Endothelial cell of umbilical vein (primary cell): ENCODE data around the gene MT1H. TPM values are rescaled to one million over a fixed set of nuclear protein-coding genes. Genes with fewer than 3 reads are reported as not detected.

Source experiments
- BruUV-seq: library from RNA; stranded (reverse); fragments of 400-500 nt; replicated peaks from 2 replicates; lab custom pipeline; 2021; lab: Mats Ljungman, UMichigan
- CTCF ChIA-PET: fragments of 300-600, 350-600 bp; sonication (Branson Sonifier 250); formaldehyde crosslinking; loops from one replicate; lab custom pipeline; 2021; ENCODE audit warnings: antibody characterized with exemption, inconsistent platforms; lab: Charles Lee
- POLR2A ChIA-PET: fragments of 300-600, 350-600 bp; sonication (Branson Sonifier 250); formaldehyde crosslinking; loops from one replicate; lab custom pipeline; 2021; ENCODE audit warnings: antibody characterized with exemption, inconsistent platforms; lab: Charles Lee
- DNase-seq: peaks from one replicate; pipeline ENCODE4 v3.0.0-alpha.2; 2011; ENCODE audit warnings: low read depth, low spot score
- FAIRE-seq: peaks from 2 replicates; lab custom pipeline; 2011; peaks lifted over from hg19 to GRCh38; lab: Jason Lieb, UNC
- H2AFZ ChIP-seq: 2 replicates; pipeline ENCODE4 v1.6.0; 2012; ENCODE audit warnings: low read depth, low read length, control low read depth, inconsistent platforms
- H3K27ac ChIP-seq: 2 replicates; pipeline ENCODE4 v1.5.1; 2011; ENCODE audit warnings: low read depth, mild to moderate bottlenecking, control low read depth, low read length, moderate library complexity; ENCODE audit not compliant: insufficient read depth
- H3K27me3 ChIP-seq, 2 experiments: 2 replicates each; pipeline versions ENCODE4 v1.6.0 to v1.6.1; 2011; ENCODE audit warnings: low read length in 2 of 2, mixed read lengths in 1 of 2; ENCODE audit not compliant: control insufficient read depth in 2 of 2, insufficient read depth in 2 of 2
- H3K36me3 ChIP-seq, 2 experiments: 2 replicates in 1 of 2; 3 replicates in 1 of 2; pipeline ENCODE4 v1.5.1; 2011; ENCODE audit warnings: low read length in 2 of 2, mild to moderate bottlenecking in 1 of 2, moderate library complexity in 1 of 2; ENCODE audit not compliant: control insufficient read depth in 2 of 2, insufficient read depth in 2 of 2; ENCODE audit errors: extremely low read depth in 1 of 2
- H3K4me1 ChIP-seq: 3 replicates; pipeline ENCODE4 v1.5.1; 2011; ENCODE audit warnings: mild to moderate bottlenecking, low read length; ENCODE audit not compliant: control insufficient read depth, insufficient read depth; ENCODE audit errors: extremely low read depth
- H3K4me2 ChIP-seq: 2 replicates; pipeline ENCODE4 v1.6.1; 2011; ENCODE audit warnings: low read length, control low read depth, mixed read lengths; ENCODE audit not compliant: insufficient read depth
- H3K4me3 ChIP-seq, 3 experiments: fragments of 200-600 bp in 1 of 3; sonication (generic), shearing (Covaris generic) in 1 of 3; replicated peaks in 1 of 3; 2 replicates each; pipeline ENCODE4 v1.5.1; 2011 to 2016; ENCODE audit warnings: control low read depth in 3 of 3, low read length in 3 of 3, mild to moderate bottlenecking in 2 of 3, inconsistent platforms in 1 of 3, low read depth in 1 of 3, moderate library complexity in 1 of 3; ENCODE audit not compliant: insufficient read depth in 1 of 3
- H3K79me2 ChIP-seq: 2 replicates; pipeline ENCODE4 v1.6.0; 2012; ENCODE audit warnings: low read length, inconsistent platforms; ENCODE audit not compliant: control insufficient read depth, insufficient read depth
- H3K9ac ChIP-seq: replicated peaks from 2 replicates; pipeline ENCODE3; 2011; ENCODE audit warnings: low read length, control low read depth; ENCODE audit not compliant: insufficient read depth; ENCODE audit errors: extremely low read depth
- H3K9me1 ChIP-seq: replicated peaks from 3 replicates; pipeline ENCODE4 v1.6.0; 2011; ENCODE audit warnings: mild to moderate bottlenecking, low read length; ENCODE audit not compliant: control insufficient read depth, insufficient read depth; ENCODE audit errors: extremely low read depth
- H3K9me3 ChIP-seq: replicated peaks from 2 replicates; pipeline ENCODE4 v1.5.1; 2012; ENCODE audit warnings: low read length, inconsistent platforms; ENCODE audit not compliant: control insufficient read depth, insufficient read depth
- H4K20me1 ChIP-seq: replicated peaks from 2 replicates; pipeline ENCODE3; 2011; ENCODE audit warnings: mild to moderate bottlenecking, low read length; ENCODE audit not compliant: control insufficient read depth, insufficient read depth; ENCODE audit errors: extremely low read depth
- EZH2 ChIP-seq: IDR thresholded peaks from 2 replicates; pipeline ENCODE4 v1.6.1; 2012; ENCODE audit warnings: borderline replicate concordance, low read depth, mild to moderate bottlenecking, moderate library complexity, low read length, inconsistent platforms; ENCODE audit not compliant: severe bottlenecking
- FOS ChIP-seq: IDR thresholded peaks from 2 replicates; pipeline ENCODE4 v1.6.1; 2011; ENCODE audit warnings: mild to moderate bottlenecking, low read length, moderate library complexity, borderline replicate concordance; ENCODE audit not compliant: insufficient read depth
- GATA2 ChIP-seq: IDR thresholded peaks from 2 replicates; pipeline ENCODE4 v1.7.0; 2011; ENCODE audit warnings: low read depth, mild to moderate bottlenecking, moderate library complexity, mixed read lengths, low read length; ENCODE audit not compliant: insufficient read length, insufficient read depth
- JUN ChIP-seq: IDR thresholded peaks from 2 replicates; pipeline ENCODE4 v1.6.1; 2011; ENCODE audit warnings: borderline replicate concordance, low read depth; ENCODE audit not compliant: insufficient read length, insufficient read depth
- MAX ChIP-seq: IDR thresholded peaks from 2 replicates; pipeline ENCODE4 v1.6.1; 2011; ENCODE audit not compliant: insufficient read depth, insufficient read length
- MYC ChIP-seq: IDR thresholded peaks from one replicate; pipeline ENCODE4 v1.6.1; 2011; ENCODE audit warnings: mild to moderate bottlenecking, low read depth, low read length
- POLR2A ChIP-seq: IDR thresholded peaks from 2 replicates; pipeline ENCODE4 v1.6.1; 2012; ENCODE audit warnings: low read depth, mild to moderate bottlenecking, control low read depth, low read length
- POLR2AphosphoS5 ChIP-seq: IDR thresholded peaks from 2 replicates; pipeline ENCODE4 v1.6.1; 2012; ENCODE audit warnings: low read depth, mild to moderate bottlenecking, control low read depth, low read length, moderate library complexity; ENCODE audit not compliant: insufficient read depth
- dilution Hi-C: fragments of 300-500 bp; cut with MboI; formaldehyde crosslinking; loops from one replicate; pipeline ENCODE4 v1.15.0; 2019; ENCODE audit warnings: low sequenced_read_pairs; ENCODE audit not compliant: extremely low pct_ligation_motif_present
- intact Hi-C: fragments of 100-400 bp; cut with micrococcal nuclease; formaldehyde crosslinking; loops from one replicate; pipeline ENCODE4 v1.10.0; 2022
- polyA plus RNA-seq, 4 experiments: library from polyadenylated mRNA; depleted of rRNA in 3 of 4; stranded (reverse) in 3 of 4; unstranded in 1 of 4; fragments of >200 nt; gene quantifications; 2 replicates each; pipeline versions ENCODE4 v1.2.1 to v1.2.3, GENCODE V29; 2011 to 2012; ENCODE audit warnings: missing spikeins in 1 of 4
- total RNA-seq: library from RNA; stranded (reverse); gene quantifications from 2 replicates; pipeline ENCODE4 v1.2.3, GENCODE V29; 2021
- TF ChIP-seq, protein P1 (sequence below), 2 donors: IDR thresholded peaks; 1 replicate in 1 of 2; 2 replicates in 1 of 2; pipeline ENCODE4 v1.5.1; 2011; ENCODE audit warnings: low read length in 2 of 2, mild to moderate bottlenecking in 2 of 2, moderate library complexity in 2 of 2, control low read depth in 1 of 2, inconsistent platforms in 1 of 2, low read depth in 1 of 2; ENCODE audit not compliant: insufficient read depth in 1 of 2; ENCODE audit errors: extremely low read depth in 1 of 2

MT1H gene
- total and polyA plus RNA-seq, 2 donors (not counting 3 experiments of a cell fraction or from before 2014, with no cell fraction given), result not detected

DNA sequence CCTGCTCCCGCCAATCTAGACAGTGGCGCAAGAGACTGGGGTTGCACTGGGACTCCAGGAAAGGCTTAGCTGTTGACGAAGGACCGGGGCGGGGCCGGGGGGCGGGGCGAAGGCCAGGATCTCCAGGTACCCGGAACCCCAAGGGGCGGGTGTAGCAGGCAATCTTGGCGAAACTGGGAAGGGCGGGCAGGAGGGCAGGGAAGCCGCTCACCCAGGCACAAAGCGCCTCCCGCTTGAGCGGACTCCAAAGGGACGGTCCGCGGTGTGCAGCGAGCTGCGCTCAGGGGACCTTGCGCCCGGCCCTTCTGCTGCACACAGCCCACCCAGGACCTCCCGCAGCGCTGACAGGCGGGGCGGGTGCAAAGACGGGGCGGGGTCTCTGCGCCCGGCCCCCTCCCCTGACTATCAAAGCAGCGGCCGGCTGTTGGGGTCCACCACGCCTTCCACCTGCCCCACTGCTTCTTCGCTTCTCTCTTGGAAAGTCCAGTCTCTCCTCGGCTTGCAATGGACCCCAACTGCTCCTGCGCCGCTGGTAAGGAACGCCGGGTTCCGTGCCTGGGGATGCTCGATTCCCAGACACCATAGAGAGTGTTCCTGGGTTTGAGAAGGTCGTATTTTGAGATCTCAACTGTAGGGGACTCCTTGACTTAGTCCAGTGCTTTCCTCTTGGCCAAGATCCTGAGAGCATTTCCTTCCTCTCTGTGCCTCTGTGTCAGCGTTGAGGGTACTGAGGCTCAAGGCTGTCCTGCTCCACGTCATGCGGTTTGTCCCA, 11.9 kb upstream of the MT1H start, which contains the start of gene MT1F:
TSS of gene MT1F (plus strand) at position 405 of the 772 bp plus-strand sequence. CDS start at position 505, 100 bp downstream.
- peak within 1 kb of the TSS; percentile 26 to 65 (median 36) for H3K4me3 ChIP-seq
- intact Hi-C loops, result loop anchor here (2.0 kb wide), 1 partner anchor 23 kb away; no protein-coding TSS in a partner anchor
- no peak within 1 kb of the TSS for H3K9ac ChIP-seq
- BruUV-seq, result no TSS peak
- ChIA-PET POLR2A (no interaction called here), CTCF (interaction anchor here (1.3 to 1.5 kb wide), 2 partner anchors 12 to 144 kb away, joined by 3 to 6 read pairs; no protein-coding TSS in a partner anchor)
- no peaks in the 10 kb centered on the region for H3K9me1 ChIP-seq
- peak within 1 kb of the TSS; percentile 90 for H2AFZ ChIP-seq
- peak within 1 kb of the TSS; percentile 81 for H3K4me2 ChIP-seq
- DNase-seq (peak; percentile 35), FAIRE-seq (peak; percentile 88)
- peaks cover 10% of the 10 kb centered on the region for H3K4me1 ChIP-seq
- no peak for TF ChIP-seq MAX
- no peak for TF ChIP-seq EZH2
- no peak for TF ChIP-seq FOS
- TF ChIP-seq GATA2, result no peak
- TF ChIP-seq MYC, result no peak
- TF ChIP-seq POLR2AphosphoS5, result no peak
- TF ChIP-seq JUN, result no peak
- TF ChIP-seq POLR2A, result no peak
- TF ChIP-seq, protein P1, sequence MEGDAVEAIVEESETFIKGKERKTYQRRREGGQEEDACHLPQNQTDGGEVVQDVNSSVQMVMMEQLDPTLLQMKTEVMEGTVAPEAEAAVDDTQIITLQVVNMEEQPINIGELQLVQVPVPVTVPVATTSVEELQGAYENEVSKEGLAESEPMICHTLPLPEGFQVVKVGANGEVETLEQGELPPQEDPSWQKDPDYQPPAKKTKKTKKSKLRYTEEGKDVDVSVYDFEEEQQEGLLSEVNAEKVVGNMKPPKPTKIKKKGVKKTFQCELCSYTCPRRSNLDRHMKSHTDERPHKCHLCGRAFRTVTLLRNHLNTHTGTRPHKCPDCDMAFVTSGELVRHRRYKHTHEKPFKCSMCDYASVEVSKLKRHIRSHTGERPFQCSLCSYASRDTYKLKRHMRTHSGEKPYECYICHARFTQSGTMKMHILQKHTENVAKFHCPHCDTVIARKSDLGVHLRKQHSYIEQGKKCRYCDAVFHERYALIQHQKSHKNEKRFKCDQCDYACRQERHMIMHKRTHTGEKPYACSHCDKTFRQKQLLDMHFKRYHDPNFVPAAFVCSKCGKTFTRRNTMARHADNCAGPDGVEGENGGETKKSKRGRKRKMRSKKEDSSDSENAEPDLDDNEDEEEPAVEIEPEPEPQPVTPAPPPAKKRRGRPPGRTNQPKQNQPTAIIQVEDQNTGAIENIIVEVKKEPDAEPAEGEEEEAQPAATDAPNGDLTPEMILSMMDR (IDR thresholded peaks at IDR 0.05; ENCODE audit: extremely low read depth in 1 of 2, insufficient read depth in 1 of 2, low read depth in 1 of 2, low read length in 2 of 2), result no peak
- no peaks in the 10 kb centered on the region for H3K79me2 ChIP-seq
- no peaks in the 10 kb centered on the region for H3K9me3 ChIP-seq
- no peaks in the 10 kb centered on the region for H3K36me3 ChIP-seq
- H3K27ac ChIP-seq, result no peak within 1 kb of the TSS
- no peaks in the 10 kb centered on the region for H4K20me1 ChIP-seq
- peaks cover 33 to 37% of the 10 kb centered on the region in 2 experiments for H3K27me3 ChIP-seq
- dilution Hi-C loops, result no loop called here
